ENCODE measurements around the gene TRUB1.

GRCh38 chr10:114911052-114911711 is 26.8 kb upstream of the TRUB1 start:
- TF ChIP-seq EP300 (IDR thresholded peaks at IDR 0.05) = no peak
- TF ChIP-seq CTCF (IDR thresholded peaks at IDR 0.05) = no peak
